OCI-LY1 (cell line): ENCODE measurements around the gene INPP5A.

Experiments
- EZH2 ChIP-seq: fragments of 200-600 bp; sonication (generic), shearing (Covaris generic); IDR thresholded peaks from 2 replicates; pipeline ENCODE4 v1.8.0; 2017; ENCODE audit warnings: borderline replicate concordance, mixed run types, mild to moderate bottlenecking, antibody characterized with exemption, low read length, moderate library complexity, mixed read lengths
- TF ChIP-seq, protein P1 (sequence below): fragments of 200-600 bp; sonication (generic), shearing (Covaris generic); IDR thresholded peaks from 2 replicates; pipeline ENCODE4 v1.5.1; 2017; ENCODE audit warnings: mild to moderate bottlenecking, antibody characterized with exemption, low read length, moderate library complexity, mixed read lengths

DNA sequence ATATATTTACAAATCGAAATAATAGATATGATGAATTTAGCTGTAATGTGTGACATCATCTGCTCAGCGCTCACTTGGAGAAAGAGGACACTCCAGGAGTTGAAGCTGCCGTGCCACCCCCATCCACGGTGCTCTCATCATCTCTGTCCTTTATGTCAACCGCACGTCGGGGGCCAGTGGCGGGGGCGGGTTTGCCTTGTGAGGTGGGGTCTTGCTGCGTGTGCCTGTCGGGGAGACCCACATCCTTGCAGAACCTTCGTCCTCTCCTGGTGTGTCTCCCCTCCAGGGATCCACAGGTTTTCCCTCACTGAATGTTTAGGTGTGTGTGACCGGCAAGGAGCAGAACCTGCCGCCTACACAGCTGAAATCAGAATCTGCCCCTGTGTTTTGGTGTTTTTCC is 71.6 kb downstream of the INPP5A start:
- TF ChIP-seq, protein P1, sequence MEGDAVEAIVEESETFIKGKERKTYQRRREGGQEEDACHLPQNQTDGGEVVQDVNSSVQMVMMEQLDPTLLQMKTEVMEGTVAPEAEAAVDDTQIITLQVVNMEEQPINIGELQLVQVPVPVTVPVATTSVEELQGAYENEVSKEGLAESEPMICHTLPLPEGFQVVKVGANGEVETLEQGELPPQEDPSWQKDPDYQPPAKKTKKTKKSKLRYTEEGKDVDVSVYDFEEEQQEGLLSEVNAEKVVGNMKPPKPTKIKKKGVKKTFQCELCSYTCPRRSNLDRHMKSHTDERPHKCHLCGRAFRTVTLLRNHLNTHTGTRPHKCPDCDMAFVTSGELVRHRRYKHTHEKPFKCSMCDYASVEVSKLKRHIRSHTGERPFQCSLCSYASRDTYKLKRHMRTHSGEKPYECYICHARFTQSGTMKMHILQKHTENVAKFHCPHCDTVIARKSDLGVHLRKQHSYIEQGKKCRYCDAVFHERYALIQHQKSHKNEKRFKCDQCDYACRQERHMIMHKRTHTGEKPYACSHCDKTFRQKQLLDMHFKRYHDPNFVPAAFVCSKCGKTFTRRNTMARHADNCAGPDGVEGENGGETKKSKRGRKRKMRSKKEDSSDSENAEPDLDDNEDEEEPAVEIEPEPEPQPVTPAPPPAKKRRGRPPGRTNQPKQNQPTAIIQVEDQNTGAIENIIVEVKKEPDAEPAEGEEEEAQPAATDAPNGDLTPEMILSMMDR, result no peak
- no peak for TF ChIP-seq EZH2
